ENCODE data around the gene MYMX.
A peak's percentile ranks its signal among the peaks of the same experiment; 100 is the strongest.

The MYMX gene

DNA sequence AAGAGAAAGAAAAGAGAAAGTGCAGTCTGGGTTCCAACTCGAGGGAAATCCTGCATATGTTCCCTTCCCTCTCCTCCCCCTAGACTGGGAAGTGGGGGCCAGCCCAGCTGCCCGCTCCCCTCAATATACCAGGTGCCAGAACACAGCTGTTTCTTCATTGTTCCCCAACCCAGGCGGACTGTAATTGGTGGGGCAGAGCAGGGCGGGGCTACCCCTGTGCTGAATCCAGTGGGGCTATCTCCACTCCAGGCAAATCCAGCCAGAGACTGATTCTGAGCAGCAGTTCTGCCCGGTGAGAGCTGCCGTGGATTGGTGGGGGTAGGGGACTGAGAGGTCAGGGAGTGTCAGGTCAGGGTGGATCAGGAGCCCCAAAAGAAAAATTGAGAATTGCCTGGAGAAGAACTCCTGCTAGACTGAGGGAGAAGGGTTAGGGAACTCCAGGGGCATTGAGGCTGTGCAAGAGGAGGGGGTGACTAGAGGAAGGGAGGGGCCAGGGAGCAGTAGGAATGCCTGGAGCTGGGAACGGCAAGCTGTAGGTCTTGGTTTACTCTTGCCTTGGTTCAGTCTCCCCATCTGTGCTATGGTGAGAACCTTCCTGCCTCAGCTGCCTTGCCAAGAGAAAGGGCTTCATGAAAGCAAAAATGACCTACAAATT lies at the start of gene MYMX:
Gene MYMX, plus strand, starts transcription at position 250 of the 655 bp plus-strand sequence. CDS start 546 bp downstream, outside the sequence.
- DNase-seq (ENCODE audit: low read depth in 1 of 2, low spot score in 1 of 2), result no peak
- in situ Hi-C loops (cut with HindIII; ENCODE audit: low pct_unique_long_range_greater_than_20kb, low sequenced_read_pairs), result no loop called here
- TF ChIP-seq JUND (IDR thresholded peaks at IDR 0.05; ENCODE audit: low read depth), result no peak

DNA sequence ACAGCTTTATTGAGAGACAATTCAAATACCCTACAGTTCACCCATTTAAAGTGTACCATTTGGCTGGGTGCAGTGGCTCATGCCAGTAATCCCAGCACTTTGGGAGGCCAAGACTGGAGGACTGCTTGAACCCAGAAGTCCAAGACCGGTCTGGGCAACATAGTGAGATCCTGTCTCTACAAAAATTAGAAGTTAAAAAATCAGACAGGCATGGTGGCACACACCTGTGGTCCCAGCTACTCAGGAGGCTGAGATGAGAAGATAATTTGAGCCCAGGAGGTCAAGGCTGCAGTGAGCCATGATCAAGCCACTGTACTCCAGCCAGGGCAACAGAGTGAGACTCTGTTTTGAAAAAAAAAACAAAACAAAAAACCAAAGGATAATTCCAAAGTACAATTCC lies 49.2 kb upstream of the MYMX start:
- in situ Hi-C loops (cut with HindIII; ENCODE audit: low pct_unique_long_range_greater_than_20kb, low sequenced_read_pairs), result no loop called here
- DNase-seq (ENCODE audit: low read depth in 1 of 2, low spot score in 1 of 2), result no peak
- TF ChIP-seq JUND (IDR thresholded peaks at IDR 0.05; ENCODE audit: low read depth), result no peak

DNA sequence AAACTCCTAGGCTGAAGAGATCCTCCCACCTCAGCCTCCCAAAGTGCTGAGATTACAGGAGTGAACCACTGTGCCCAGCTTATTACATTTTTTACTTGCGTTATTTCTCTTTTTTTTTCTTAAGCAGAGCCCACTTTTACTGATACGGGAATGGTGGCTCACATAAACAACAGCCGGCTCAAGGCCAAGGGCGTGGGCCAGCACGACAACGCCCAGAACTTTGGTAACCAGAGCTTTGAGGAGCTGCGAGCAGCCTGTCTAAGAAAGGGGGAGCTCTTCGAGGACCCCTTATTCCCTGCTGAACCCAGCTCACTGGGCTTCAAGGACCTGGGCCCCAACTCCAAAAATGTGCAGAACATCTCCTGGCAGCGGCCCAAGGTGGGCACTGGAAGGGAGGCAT lies 47.6 kb upstream of the MYMX start:
- in situ Hi-C loops (cut with HindIII; ENCODE audit: low pct_unique_long_range_greater_than_20kb, low sequenced_read_pairs), result no loop called here
- TF ChIP-seq JUND (IDR thresholded peaks at IDR 0.05; ENCODE audit: low read depth), result no peak
- DNase-seq (ENCODE audit: low read depth in 1 of 2, low spot score in 1 of 2), result no peak

- in situ Hi-C loops (cut with HindIII; ENCODE audit: low pct_unique_long_range_greater_than_20kb, low sequenced_read_pairs), result no loop called here
- DNase-seq (ENCODE audit: low read depth in 1 of 2, low spot score in 1 of 2), result no peak
- no peak for TF ChIP-seq JUND (IDR thresholded peaks at IDR 0.05; ENCODE audit: low read depth)
Measured at GRCh38 chr6:44169886-44170570, 46.7 kb upstream of the MYMX start.

DNA sequence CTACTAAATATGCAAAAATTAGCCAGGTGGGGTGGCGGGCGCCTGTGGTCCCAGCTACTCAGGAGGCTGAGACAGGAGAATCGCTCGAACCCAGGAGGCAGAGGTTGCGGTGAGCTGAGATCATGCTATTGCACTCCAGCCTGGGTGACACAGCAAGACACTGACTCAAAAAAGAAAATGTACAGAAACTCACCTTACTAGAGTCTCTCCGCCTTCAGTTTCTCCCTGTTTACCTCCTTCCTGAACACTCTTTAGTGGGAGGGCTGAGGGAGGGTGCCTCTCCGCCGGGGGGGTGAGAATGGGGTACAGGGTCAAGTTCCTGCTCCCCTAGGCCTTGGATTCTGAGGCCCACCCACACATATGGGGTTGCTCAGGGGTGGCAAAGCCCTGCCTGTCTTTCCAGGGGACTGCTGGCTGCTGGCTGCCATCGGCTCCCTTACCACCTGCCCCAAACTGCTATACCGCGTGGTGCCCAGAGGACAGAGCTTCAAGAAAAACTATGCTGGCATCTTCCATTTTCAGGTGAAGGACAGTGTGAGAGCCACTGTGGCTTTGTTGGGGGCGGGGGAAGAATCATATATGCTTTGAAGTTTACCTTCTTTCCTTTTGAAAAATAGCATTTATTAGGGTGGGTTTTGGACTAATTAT lies 44.7 kb upstream of the MYMX start:
- no peak for TF ChIP-seq JUND (IDR thresholded peaks at IDR 0.05; ENCODE audit: low read depth)
- in situ Hi-C loops (cut with HindIII; ENCODE audit: low pct_unique_long_range_greater_than_20kb, low sequenced_read_pairs), result no loop called here
- DNase-seq (ENCODE audit: low read depth in 1 of 2, low spot score in 1 of 2), result no peak

DNA sequence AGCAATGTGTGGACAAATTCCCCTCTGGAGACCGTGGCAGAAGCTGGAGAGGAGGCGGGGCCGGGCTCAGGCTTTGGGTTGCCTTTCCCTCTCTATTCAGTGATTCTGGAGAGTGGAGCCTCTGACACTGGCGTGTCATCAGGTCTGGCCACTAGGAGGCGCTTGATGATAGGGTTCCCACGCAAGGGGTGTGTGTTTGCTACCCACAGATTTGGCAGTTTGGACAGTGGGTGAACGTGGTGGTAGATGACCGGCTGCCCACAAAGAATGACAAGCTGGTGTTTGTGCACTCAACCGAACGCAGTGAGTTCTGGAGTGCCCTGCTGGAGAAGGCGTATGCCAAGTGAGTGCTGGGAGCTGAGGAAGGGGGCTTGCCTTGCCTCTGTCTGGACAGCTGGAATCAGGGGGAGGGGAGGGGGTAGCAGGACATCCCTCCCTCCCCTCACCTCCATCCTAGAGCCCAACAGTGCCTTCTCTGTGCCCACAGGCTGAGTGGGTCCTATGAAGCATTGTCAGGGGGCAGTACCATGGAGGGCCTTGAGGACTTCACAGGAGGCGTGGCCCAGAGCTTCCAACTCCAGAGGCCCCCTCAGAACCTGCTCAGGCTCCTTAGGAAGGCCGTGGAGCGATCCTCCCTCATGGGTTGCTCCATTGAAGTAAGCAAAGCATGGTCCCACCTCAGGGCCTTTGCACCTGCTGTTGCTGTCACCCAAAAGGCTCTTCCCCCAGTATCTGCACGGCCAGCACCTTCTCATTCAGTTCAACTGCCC lies 43.8 kb upstream of the MYMX start:
- in situ Hi-C loops (cut with HindIII; ENCODE audit: low pct_unique_long_range_greater_than_20kb, low sequenced_read_pairs), result no loop called here
- DNase-seq (ENCODE audit: low read depth in 1 of 2, low spot score in 1 of 2), result peak; percentile 89
- TF ChIP-seq JUND (IDR thresholded peaks at IDR 0.05; ENCODE audit: low read depth), result no peak

DNA sequence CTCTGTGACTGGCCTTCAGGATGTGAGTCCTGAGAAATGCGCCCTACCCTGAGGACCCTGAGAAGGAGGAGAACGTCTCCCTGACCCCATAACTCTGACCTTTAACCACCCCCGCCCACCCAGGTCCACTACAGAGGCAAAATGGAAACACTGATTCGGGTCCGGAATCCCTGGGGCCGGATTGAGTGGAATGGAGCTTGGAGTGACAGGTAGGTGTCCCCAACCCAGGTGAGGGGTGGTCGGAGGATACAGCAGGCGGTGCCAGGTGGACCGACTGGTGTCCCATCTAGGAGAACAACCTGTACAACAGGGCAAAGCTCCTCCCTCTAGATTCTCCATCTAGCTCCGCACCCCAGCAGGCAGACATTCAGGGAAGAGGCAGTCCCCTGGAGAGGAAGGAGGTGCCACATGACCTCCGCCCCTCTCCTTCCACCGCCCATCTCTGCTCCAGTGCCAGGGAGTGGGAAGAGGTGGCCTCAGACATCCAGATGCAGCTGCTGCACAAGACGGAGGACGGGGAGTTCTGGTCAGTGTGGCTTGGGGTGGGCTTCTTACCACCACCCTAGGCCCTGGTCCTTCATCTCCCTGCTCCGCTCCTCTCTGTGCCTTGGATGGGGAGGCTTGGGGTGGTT lies 40.5 kb upstream of the MYMX start:
- in situ Hi-C loops (cut with HindIII; ENCODE audit: low pct_unique_long_range_greater_than_20kb, low sequenced_read_pairs), result no loop called here
- no peak for DNase-seq (ENCODE audit: low read depth in 1 of 2, low spot score in 1 of 2)
- TF ChIP-seq JUND (IDR thresholded peaks at IDR 0.05; ENCODE audit: low read depth), result no peak

DNA sequence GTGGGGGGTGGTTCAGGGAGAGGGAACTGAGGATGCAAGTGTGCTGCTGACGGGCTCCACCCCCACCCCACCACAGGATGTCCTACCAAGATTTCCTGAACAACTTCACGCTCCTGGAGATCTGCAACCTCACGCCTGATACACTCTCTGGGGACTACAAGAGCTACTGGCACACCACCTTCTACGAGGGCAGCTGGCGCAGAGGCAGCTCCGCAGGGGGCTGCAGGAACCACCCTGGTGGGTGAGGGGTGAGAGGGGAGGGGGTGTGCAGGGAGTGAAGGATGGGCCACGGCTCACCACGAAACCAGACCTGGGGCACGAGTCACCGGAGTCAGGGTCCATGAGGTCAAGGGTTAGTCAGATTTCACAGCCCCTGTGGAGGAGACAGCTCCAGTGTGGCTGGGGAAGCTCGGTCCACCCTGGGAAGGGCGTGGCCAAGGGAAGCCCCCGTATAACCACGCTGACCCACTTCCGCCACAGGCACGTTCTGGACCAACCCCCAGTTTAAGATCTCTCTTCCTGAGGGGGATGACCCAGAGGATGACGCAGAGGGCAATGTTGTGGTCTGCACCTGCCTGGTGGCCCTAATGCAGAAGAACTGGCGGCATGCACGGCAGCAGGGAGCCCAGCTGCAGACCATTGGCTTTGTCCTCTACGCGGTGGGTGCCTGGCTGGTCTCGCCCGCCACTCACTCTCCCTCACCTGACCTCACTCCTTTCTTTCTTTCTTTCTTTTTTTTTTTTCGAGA lies 39.8 kb upstream of the MYMX start:
- no peak for DNase-seq (ENCODE audit: low read depth in 1 of 2, low spot score in 1 of 2)
- no peak for TF ChIP-seq JUND (IDR thresholded peaks at IDR 0.05; ENCODE audit: low read depth)
- in situ Hi-C loops (cut with HindIII; ENCODE audit: low pct_unique_long_range_greater_than_20kb, low sequenced_read_pairs), result no loop called here

DNA sequence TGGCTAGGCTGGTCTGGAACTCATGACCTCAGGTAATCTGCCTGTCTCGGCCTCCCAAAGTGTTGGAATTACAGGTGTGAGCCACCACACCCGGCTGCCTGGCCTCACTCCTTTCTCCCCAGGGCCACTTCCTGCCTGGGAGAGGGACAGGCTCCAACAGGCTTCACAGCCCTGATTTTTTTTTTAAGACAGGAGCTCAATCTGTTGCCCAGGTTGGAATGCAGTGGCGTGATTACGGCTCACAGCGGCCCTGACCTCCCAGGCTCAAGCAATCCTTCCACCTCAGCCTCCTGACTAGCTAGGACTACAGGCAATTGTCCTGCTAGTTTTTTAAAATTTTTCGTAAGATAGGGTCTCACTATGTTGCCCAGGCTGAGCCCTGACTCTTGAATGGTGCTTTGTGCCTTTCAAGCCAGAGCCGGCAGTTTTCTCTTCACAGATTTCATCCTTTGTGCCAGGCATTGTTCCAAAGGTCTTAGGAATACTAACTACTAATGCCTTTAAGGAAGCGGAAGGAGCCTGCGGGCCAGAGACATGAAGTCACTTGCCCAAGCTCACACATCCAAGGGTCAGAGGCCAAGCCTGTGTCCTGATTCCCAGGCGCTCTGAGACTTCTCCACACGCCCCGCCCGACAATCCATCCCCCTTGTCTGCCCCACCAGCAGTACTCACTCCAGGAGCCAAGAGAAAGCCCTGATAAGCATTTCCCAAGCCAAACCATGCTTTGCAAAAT lies 38.9 kb upstream of the MYMX start:
- DNase-seq (ENCODE audit: low read depth in 1 of 2, low spot score in 1 of 2), result no peak
- in situ Hi-C loops (cut with HindIII; ENCODE audit: low pct_unique_long_range_greater_than_20kb, low sequenced_read_pairs), result no loop called here
- TF ChIP-seq JUND (IDR thresholded peaks at IDR 0.05; ENCODE audit: low read depth), result no peak

DNA sequence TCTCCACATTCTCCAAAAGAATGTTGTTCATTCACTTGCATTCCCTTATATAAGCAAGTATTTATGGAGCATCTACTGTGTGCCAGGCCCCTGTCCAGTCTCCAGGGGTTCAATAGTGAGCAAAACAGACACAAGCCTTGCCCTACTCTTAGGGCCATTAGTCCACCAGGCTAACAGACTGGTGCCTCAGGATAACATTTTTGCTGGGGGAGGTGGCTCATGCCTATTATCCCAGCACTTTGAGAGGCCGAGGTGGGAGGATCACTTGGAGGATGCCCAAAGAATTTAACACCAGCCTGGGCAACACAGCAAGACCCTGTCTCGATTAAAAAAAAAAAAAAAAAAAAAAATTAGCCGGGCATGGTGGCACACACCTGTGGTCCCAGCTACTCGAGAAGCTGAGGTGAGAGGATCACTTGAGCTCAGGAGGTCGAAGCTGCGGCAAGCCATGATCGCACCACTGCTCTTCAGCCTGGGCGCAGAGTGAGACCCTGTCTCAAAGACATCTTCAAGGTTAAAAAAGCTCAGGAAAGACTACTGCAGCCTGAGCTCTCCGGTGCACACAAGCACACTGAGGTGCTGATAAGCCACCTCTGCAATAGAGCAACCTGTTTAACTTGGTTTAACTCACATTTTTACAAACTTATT lies 38.2 kb upstream of the MYMX start:
- in situ Hi-C loops (cut with HindIII; ENCODE audit: low pct_unique_long_range_greater_than_20kb, low sequenced_read_pairs), result no loop called here
- no peak for TF ChIP-seq JUND (IDR thresholded peaks at IDR 0.05; ENCODE audit: low read depth)
- DNase-seq (ENCODE audit: low read depth in 1 of 2, low spot score in 1 of 2), result no peak

GRCh38 chr6:44179072-44179536 lies 37.6 kb upstream of the MYMX start:
- in situ Hi-C loops (cut with HindIII; ENCODE audit: low pct_unique_long_range_greater_than_20kb, low sequenced_read_pairs), result no loop called here
- TF ChIP-seq JUND (IDR thresholded peaks at IDR 0.05; ENCODE audit: low read depth), result no peak
- no peak for DNase-seq (ENCODE audit: low read depth in 1 of 2, low spot score in 1 of 2)
